Measurements from ENCODE around the gene MORC3. TPM values are rescaled to one million over a fixed set of nuclear protein-coding genes. Genes with fewer than 3 reads are reported as not detected.

MORC3 gene
- total RNA-seq, 1 donor = 56.1 TPM

- H3K4me3 ChIP-seq (ENCODE audit: low read depth, low read length) = no peak overlapping the region
- no peak for DNase-seq (ENCODE audit: low read depth)
- no peak for TF ChIP-seq CTCF (IDR thresholded peaks at IDR 0.05; ENCODE audit: insufficient read depth, low read depth, low read length)
Measured at GRCh38 chr21:36411301-36411700, 91.3 kb downstream of the MORC3 start.

- TF ChIP-seq CTCF (IDR thresholded peaks at IDR 0.05; ENCODE audit: insufficient read depth, low read depth, low read length) = no peak
- H3K4me3 ChIP-seq (ENCODE audit: low read depth, low read length) = no peak overlapping the region
- no peak for DNase-seq (ENCODE audit: low read depth)
Measured at GRCh38 chr21:36412916-36413315, 92.9 kb downstream of the MORC3 start.

- TF ChIP-seq CTCF (IDR thresholded peaks at IDR 0.05; ENCODE audit: insufficient read depth, low read depth, low read length) = no peak
- DNase-seq (ENCODE audit: low read depth) = no peak
- H3K4me3 ChIP-seq (ENCODE audit: low read depth, low read length) = no peak overlapping the region
Measured at GRCh38 chr21:36415375-36415774, 95.4 kb downstream of the MORC3 start.

GRCh38 chr21:36419241-36419640, 99.2 kb downstream of the MORC3 start:
- DNase-seq (ENCODE audit: low read depth) = no peak
- TF ChIP-seq CTCF (IDR thresholded peaks at IDR 0.05; ENCODE audit: insufficient read depth, low read depth, low read length) = no peak
- H3K4me3 ChIP-seq (ENCODE audit: low read depth, low read length) = no peak overlapping the region

- peak; percentile 92 for DNase-seq (ENCODE audit: low read depth)
- H3K4me3 ChIP-seq (ENCODE audit: low read depth, low read length) = no peak overlapping the region
- TF ChIP-seq CTCF (IDR thresholded peaks at IDR 0.05; ENCODE audit: insufficient read depth, low read depth, low read length) = peak; percentile 90
Measured at GRCh38 chr21:36419996-36420395, 100.0 kb downstream of the MORC3 start.

GRCh38 chr21:36420571-36421339, 100.8 kb downstream of the MORC3 start:
- no peak for TF ChIP-seq CTCF (IDR thresholded peaks at IDR 0.05; ENCODE audit: insufficient read depth, low read depth, low read length)
- H3K4me3 ChIP-seq (ENCODE audit: low read depth, low read length) = no peak overlapping the region
- no peak for DNase-seq (ENCODE audit: low read depth)

All from fibroblast of villous mesenchyme (primary cell).